HepG2 (cell line): Measurements from ENCODE around the gene LRRC70. TPM values are rescaled to one million over a fixed set of nuclear protein-coding genes. Genes with fewer than 3 reads are reported as not detected.

Experiments used
- ATAC-seq: fragments of 200-7000 bp; cut with Tn5 transposase; 3 replicates; pipeline ENCODE4 v1.9.1; 2020; ENCODE audit warnings: mild to moderate bottlenecking, moderate library complexity
- BruUV-seq: library from RNA; stranded (reverse); fragments of 400-500 nt; replicated peaks from 2 replicates; lab custom pipeline; 2021; lab: Mats Ljungman, UMichigan
- CTCF ChIA-PET: fragments of 300-600 bp; formaldehyde crosslinking; extraction: SDS; loops from one replicate; lab custom pipeline; 2021; ENCODE audit warnings: low total read pairs, inconsistent platforms, low intra/inter-chr PET ratio; lab: Yijun Ruan, JAX
- POLR2A ChIA-PET: fragments of 350-600 bp; sonication (Branson Sonifier 250); formaldehyde crosslinking; loops from one replicate; lab custom pipeline; 2020; ENCODE audit warnings: antibody characterized with exemption, inconsistent platforms; lab: Yijun Ruan, JAX
- DNase-seq: peaks from one replicate; pipeline ENCODE4 v3.0.0-alpha.2; 2015; ENCODE audit warnings: low spot score
- FAIRE-seq: peaks from 3 replicates; lab custom pipeline; 2011; peaks lifted over from hg19 to GRCh38; lab: Jason Lieb, UNC
- H2AFZ ChIP-seq: one replicate; pipeline ENCODE4 v1.6.1; 2011; ENCODE audit warnings: low read length, inconsistent platforms
- H3K27ac ChIP-seq: fragments of 300-600 bp; 3 replicates; pipeline ENCODE4 v1.8.0; 2011; ENCODE audit warnings: mixed run types, mild to moderate bottlenecking, mixed read lengths, low read length, inconsistent platforms; ENCODE audit not compliant: insufficient read depth; ENCODE audit errors: extremely low read length
- H3K27me3 ChIP-seq, 2 experiments: fragments of 200-600 bp in 1 of 2; 2 replicates in 1 of 2; 3 replicates in 1 of 2; pipeline versions ENCODE4 v1.6.0 to v1.8.0; 2011; ENCODE audit warnings: low read length in 2 of 2, mild to moderate bottlenecking in 2 of 2, moderate library complexity in 2 of 2, inconsistent platforms in 1 of 2; ENCODE audit not compliant: insufficient read depth in 2 of 2, control insufficient read depth in 1 of 2
- H3K36me3 ChIP-seq, 2 experiments: fragments of 200-600 bp in 1 of 2; replicated peaks in 1 of 2; 2 replicates in 1 of 2; 3 replicates in 1 of 2; pipeline versions ENCODE4 v1.5.1 to v1.8.0; 2011; ENCODE audit warnings: low read length in 2 of 2, inconsistent platforms in 1 of 2; ENCODE audit not compliant: insufficient read depth in 2 of 2, control insufficient read depth in 1 of 2
- H3K4me1 ChIP-seq: 2 replicates; pipeline ENCODE4 v1.5.1; 2012; ENCODE audit warnings: low read length, inconsistent platforms; ENCODE audit not compliant: insufficient read depth
- H3K4me2 ChIP-seq: 2 replicates; pipeline ENCODE4 v1.6.0; 2011; ENCODE audit warnings: low read depth, low read length, inconsistent platforms
- H3K4me3 ChIP-seq, 3 experiments: fragments of 200-600 bp in 1 of 3; sonication (generic), shearing (Covaris generic) in 1 of 3; replicated peaks in 1 of 3; 2 replicates each; pipeline ENCODE4 v1.5.1; 2011 to 2016; ENCODE audit warnings: low read length in 3 of 3, inconsistent platforms in 2 of 3, low read depth in 2 of 3, mild to moderate bottlenecking in 2 of 3, control low read depth in 1 of 3, mixed read lengths in 1 of 3; ENCODE audit not compliant: insufficient read depth in 1 of 3
- H3K79me2 ChIP-seq: one replicate; pipeline ENCODE4 v1.6.1; 2011; ENCODE audit warnings: low read length, inconsistent platforms; ENCODE audit not compliant: insufficient read depth
- H3K9ac ChIP-seq: 2 replicates; pipeline ENCODE4 v1.6.0; 2011; ENCODE audit warnings: mild to moderate bottlenecking, low read depth, low read length, inconsistent platforms; ENCODE audit not compliant: insufficient read depth
- H3K9me3 ChIP-seq: 2 replicates; pipeline ENCODE4 v1.5.1; 2012; ENCODE audit warnings: mild to moderate bottlenecking, low read length
- H4K20me1 ChIP-seq: 2 replicates; pipeline ENCODE4 v1.6.0; 2011; ENCODE audit warnings: inconsistent platforms, mild to moderate bottlenecking, low read length, moderate library complexity; ENCODE audit not compliant: insufficient read depth
- ARNTL ChIP-seq: sonication (generic); formaldehyde crosslinking; IDR thresholded peaks from 2 replicates; pipeline ENCODE4 v1.4.0; 2020; ENCODE audit warnings: mild to moderate bottlenecking, missing genetic modification reagents
- HDAC1 ChIP-seq: sonication (generic); formaldehyde crosslinking; IDR thresholded peaks from 2 replicates; pipeline ENCODE4 v1.5.1; 2020; ENCODE audit warnings: mild to moderate bottlenecking, missing genetic modification reagents
- MIER3 ChIP-seq: IDR thresholded peaks from 2 replicates; pipeline ENCODE4 v1.6.1; 2016; ENCODE audit warnings: missing compliant biosample characterization, borderline replicate concordance
- NFKB2 ChIP-seq: sonication (generic); formaldehyde crosslinking; IDR thresholded peaks from 2 replicates; pipeline ENCODE4 v1.4.0; 2020; ENCODE audit warnings: missing genetic modification reagents, borderline replicate concordance
- PLRG1 ChIP-seq: fragments of 450-650 bp; conservative IDR thresholded peaks from 2 replicates; pipeline ENCODE4 v1.6.1; 2016
- RFX1 ChIP-seq: fragments of 450-650 bp; IDR thresholded peaks from 2 replicates; pipeline ENCODE4 v1.6.1; 2017
- TIGD3 ChIP-seq: sonication (generic); formaldehyde crosslinking; IDR thresholded peaks from 2 replicates; pipeline ENCODE4 v1.5.1; 2020; ENCODE audit warnings: mild to moderate bottlenecking, missing genetic modification reagents, borderline replicate concordance
- ZBTB46 ChIP-seq: sonication (generic); formaldehyde crosslinking; IDR thresholded peaks from 2 replicates; pipeline ENCODE4 v1.4.0; 2020; ENCODE audit warnings: mild to moderate bottlenecking, missing genetic modification reagents, borderline replicate concordance
- ZEB1 ChIP-seq: IDR thresholded peaks from 2 replicates; pipeline ENCODE4 v1.6.1; 2012; ENCODE audit warnings: mild to moderate bottlenecking, low read depth, inconsistent platforms; ENCODE audit not compliant: insufficient replicate concordance
- ZNF501 ChIP-seq: sonication (generic); formaldehyde crosslinking; IDR thresholded peaks from 2 replicates; pipeline ENCODE4 v1.5.1; 2020; ENCODE audit warnings: mild to moderate bottlenecking, moderate library complexity, missing genetic modification reagents
- ZNF549 ChIP-seq: sonication (generic); formaldehyde crosslinking; IDR thresholded peaks from 2 replicates; pipeline ENCODE4 v1.5.0; 2020; ENCODE audit warnings: missing genetic modification reagents
- ZNF619 ChIP-seq: sonication (generic); formaldehyde crosslinking; IDR thresholded peaks from 2 replicates; pipeline ENCODE4 v1.4.0; 2020; ENCODE audit warnings: mild to moderate bottlenecking, missing genetic modification reagents
- ZNF772 ChIP-seq: sonication (generic); formaldehyde crosslinking; IDR thresholded peaks from 2 replicates; pipeline ENCODE4 v1.5.0; 2020; ENCODE audit warnings: mild to moderate bottlenecking, missing genetic modification reagents
- WGBS: methylation state at CpG from one replicate; pipeline ENCODE4 v1.1.6; 2017; ENCODE audit warnings: low lambda C conversion rate; 5-methylcytosine and 5-hydroxymethylcytosine counted together
- in situ Hi-C: cut with HindIII; loops from 2 replicates; pipeline ENCODE4 v1.10.0; 2017; ENCODE audit warnings: low pct_unique_long_range_greater_than_20kb; ENCODE audit not compliant: extremely low pct_ligation_motif_present
- intact Hi-C: fragments of 100-400 bp; cut with micrococcal nuclease; formaldehyde crosslinking; loops from one replicate; pipeline ENCODE4 v1.10.0; 2022; ENCODE audit not compliant: unreplicated experiment
- polyA plus RNA-seq, 8 experiments: library from polyadenylated mRNA; depleted of rRNA in 3 of 8; stranded (reverse) in 7 of 8; unstranded in 1 of 8; fragments of >200 nt; fragmentation: Illumina TruSeq in 4 of 8; extraction: Trizol in 4 of 8; gene quantifications; 2 replicates each; pipeline versions ENCODE4 v1.2.1 to v1.2.3, GENCODE V29; 2011 to 2016; ENCODE audit warnings: low read depth in 4 of 8, missing spikeins in 1 of 8, mixed read lengths in 1 of 8; ENCODE audit not compliant: insufficient read depth in 1 of 8
- total RNA-seq, 5 experiments: library from RNA; depleted of rRNA; stranded (reverse); fragments of >200 nt; fragmentation: Illumina TruSeq; extraction: Trizol; gene quantifications; 2 replicates each; pipeline ENCODE4 v1.2.3, GENCODE V29; 2016; ENCODE audit warnings: low read depth in 1 of 5
- TF ChIP-seq, protein P1 (sequence below): sonication (generic); formaldehyde crosslinking; IDR thresholded peaks from 2 replicates; pipeline ENCODE4 v1.5.1; 2020; ENCODE audit warnings: missing genetic modification reagents, mild to moderate bottlenecking, borderline replicate concordance
- TF ChIP-seq, protein P2 (sequence below): sonication (generic); formaldehyde crosslinking; IDR thresholded peaks from 2 replicates; pipeline ENCODE4 v1.5.0; 2020; ENCODE audit warnings: missing genetic modification reagents, mild to moderate bottlenecking, borderline replicate concordance
- TF ChIP-seq, protein P3 (sequence below): sonication (generic); formaldehyde crosslinking; IDR thresholded peaks from 2 replicates; pipeline ENCODE4 v1.9.0; 2021; ENCODE audit warnings: missing genetic modification reagents, borderline replicate concordance
- TF ChIP-seq, protein P4 (sequence below): sonication (generic); formaldehyde crosslinking; conservative IDR thresholded peaks from 2 replicates; pipeline ENCODE4 v1.8.0; 2022; ENCODE audit warnings: mild to moderate bottlenecking, moderate library complexity, missing genetic modification reagents

Gene LRRC70
- total and polyA plus RNA-seq, 2 of the 13 experiments (the other 11 are each of a cell fraction or from before 2014, with no cell fraction given), result 0.05 to 0.71 TPM

- WGBS, result 97% methylated on average over 7 of the region's 8 CpGs
- no peaks in the 10 kb centered on the region for H3K79me2 ChIP-seq
- TF ChIP-seq PLRG1 (no peak), TIGD3 (CRISPR knock-in tag) (no peak), ZNF501 (no peak), ZNF772 (CRISPR knock-in tag) (no peak), ZNF549 (CRISPR knock-in tag) (no peak), ZEB1 (no peak), HDAC1 (CRISPR knock-in tag) (no peak), NFKB2 (CRISPR knock-in tag) (no peak), ZBTB46 (no peak), ZNF619 (CRISPR knock-in tag) (no peak), MIER3 (CRISPR knock-in tag) (no peak), RFX1 (no peak), ARNTL (CRISPR knock-in tag) (no peak)
- TF ChIP-seq, protein P1, sequence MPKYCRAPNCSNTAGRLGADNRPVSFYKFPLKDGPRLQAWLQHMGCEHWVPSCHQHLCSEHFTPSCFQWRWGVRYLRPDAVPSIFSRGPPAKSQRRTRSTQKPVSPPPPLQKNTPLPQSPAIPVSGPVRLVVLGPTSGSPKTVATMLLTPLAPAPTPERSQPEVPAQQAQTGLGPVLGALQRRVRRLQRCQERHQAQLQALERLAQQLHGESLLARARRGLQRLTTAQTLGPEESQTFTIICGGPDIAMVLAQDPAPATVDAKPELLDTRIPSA (CRISPR knock-in tag), result no peak
- TF ChIP-seq, protein P2, sequence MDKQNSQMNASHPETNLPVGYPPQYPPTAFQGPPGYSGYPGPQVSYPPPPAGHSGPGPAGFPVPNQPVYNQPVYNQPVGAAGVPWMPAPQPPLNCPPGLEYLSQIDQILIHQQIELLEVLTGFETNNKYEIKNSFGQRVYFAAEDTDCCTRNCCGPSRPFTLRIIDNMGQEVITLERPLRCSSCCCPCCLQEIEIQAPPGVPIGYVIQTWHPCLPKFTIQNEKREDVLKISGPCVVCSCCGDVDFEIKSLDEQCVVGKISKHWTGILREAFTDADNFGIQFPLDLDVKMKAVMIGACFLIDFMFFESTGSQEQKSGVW, result no peak
- TF ChIP-seq, protein P3, sequence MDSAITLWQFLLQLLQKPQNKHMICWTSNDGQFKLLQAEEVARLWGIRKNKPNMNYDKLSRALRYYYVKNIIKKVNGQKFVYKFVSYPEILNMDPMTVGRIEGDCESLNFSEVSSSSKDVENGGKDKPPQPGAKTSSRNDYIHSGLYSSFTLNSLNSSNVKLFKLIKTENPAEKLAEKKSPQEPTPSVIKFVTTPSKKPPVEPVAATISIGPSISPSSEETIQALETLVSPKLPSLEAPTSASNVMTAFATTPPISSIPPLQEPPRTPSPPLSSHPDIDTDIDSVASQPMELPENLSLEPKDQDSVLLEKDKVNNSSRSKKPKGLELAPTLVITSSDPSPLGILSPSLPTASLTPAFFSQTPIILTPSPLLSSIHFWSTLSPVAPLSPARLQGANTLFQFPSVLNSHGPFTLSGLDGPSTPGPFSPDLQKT (CRISPR knock-in tag), result no peak
- TF ChIP-seq, protein P4, sequence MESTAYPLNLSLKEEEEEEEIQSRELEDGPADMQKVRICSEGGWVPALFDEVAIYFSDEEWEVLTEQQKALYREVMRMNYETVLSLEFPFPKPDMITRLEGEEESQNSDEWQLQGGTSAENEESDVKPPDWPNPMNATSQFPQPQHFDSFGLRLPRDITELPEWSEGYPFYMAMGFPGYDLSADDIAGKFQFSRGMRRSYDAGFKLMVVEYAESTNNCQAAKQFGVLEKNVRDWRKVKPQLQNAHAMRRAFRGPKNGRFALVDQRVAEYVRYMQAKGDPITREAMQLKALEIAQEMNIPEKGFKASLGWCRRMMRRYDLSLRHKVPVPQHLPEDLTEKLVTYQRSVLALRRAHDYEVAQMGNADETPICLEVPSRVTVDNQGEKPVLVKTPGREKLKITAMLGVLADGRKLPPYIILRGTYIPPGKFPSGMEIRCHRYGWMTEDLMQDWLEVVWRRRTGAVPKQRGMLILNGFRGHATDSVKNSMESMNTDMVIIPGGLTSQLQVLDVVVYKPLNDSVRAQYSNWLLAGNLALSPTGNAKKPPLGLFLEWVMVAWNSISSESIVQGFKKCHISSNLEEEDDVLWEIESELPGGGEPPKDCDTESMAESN (CRISPR knock-in tag), result no peak
- DNase-seq, result no peak
- H4K20me1 ChIP-seq, result no peaks in the 10 kb centered on the region
- intact Hi-C loops, result no loop called here
- no peak for ATAC-seq
- POLR2A ChIA-PET, result interaction anchor here (0.6 kb wide), 1 partner anchor 31 kb away, joined by 4 read pairs; no protein-coding TSS in a partner anchor
- no peaks in the 10 kb centered on the region for H3K27me3 ChIP-seq
- H3K27ac ChIP-seq, result no peak overlapping the region
- BruUV-seq, result no TSS peak
- no peak overlapping the region for H3K9ac ChIP-seq
- no peak overlapping the region for H3K4me2 ChIP-seq
- no peak overlapping the region for H3K4me3 ChIP-seq
- no peaks in the 10 kb centered on the region for H3K9me3 ChIP-seq
- CTCF ChIA-PET, result no interaction called here
- in situ Hi-C loops, result no loop called here
- H2AFZ ChIP-seq, result no peak overlapping the region
- H3K4me1 ChIP-seq, result no peaks in the 10 kb centered on the region
- H3K36me3 ChIP-seq, result peaks cover 0 to 1% of the 10 kb centered on the region in 2 experiments; a peak in 2 of 5 replicates
- no peak for FAIRE-seq
Observed at GRCh38 chr5:62614355-62614754, 35.7 kb downstream of the LRRC70 start.
